GM12874 (cell line): ENCODE measurements around the gene THBS1.

ENCODE experiments used
- CTCF ChIP-seq: IDR thresholded peaks from 2 replicates; pipeline ENCODE4 v1.5.1; 2011; ENCODE audit warnings: low read depth, mild to moderate bottlenecking, control low read depth, low read length, moderate library complexity; ENCODE audit not compliant: insufficient read depth

Gene THBS1

GRCh38 chr15:39580485-39581241, at the start of gene THBS1:
THBS1 (plus strand) TSS chr15:39581079; CDS start chr15:39581858, 779 bp downstream.
- no peak for TF ChIP-seq CTCF

- TF ChIP-seq CTCF = no peak
These were observed 45.9 kb upstream of the THBS1 start for GRCh38 chr15:39534996-39535395.

GRCh38 chr15:39535466-39535865, 45.4 kb upstream of the THBS1 start:
- TF ChIP-seq CTCF = no peak

- no peak for TF ChIP-seq CTCF
These were observed 41.9 kb upstream of the THBS1 start for GRCh38 chr15:39538936-39539335.

- TF ChIP-seq CTCF = no peak
These were observed 41.4 kb upstream of the THBS1 start for GRCh38 chr15:39539466-39539865.

- no peak for TF ChIP-seq CTCF
These were observed 40.8 kb upstream of the THBS1 start for GRCh38 chr15:39539973-39540558.

- no peak for TF ChIP-seq CTCF
These were observed 38.4 kb upstream of the THBS1 start for GRCh38 chr15:39542385-39543065.
